ENCODE results near the gene SCARF2.

Gene SCARF2

GRCh38 chr22:20424568-20424931 is 13.1 kb downstream of the SCARF2 start:
- H3K27ac ChIP-seq: no peak overlapping the region
- TF ChIP-seq CTCF (conservative IDR thresholded peaks at IDR 0.05) (no peak), ZFX (IDR thresholded peaks at IDR 0.05) (no peak)

GRCh38 chr22:20423906-20424551 is 13.6 kb downstream of the SCARF2 start:
- TF ChIP-seq ZFX (IDR thresholded peaks at IDR 0.05) (no peak), CTCF (conservative IDR thresholded peaks at IDR 0.05) (no peak)
- H3K27ac ChIP-seq: no peak overlapping the region

- TF ChIP-seq ZFX (IDR thresholded peaks at IDR 0.05) (no peak), CTCF (conservative IDR thresholded peaks at IDR 0.05) (no peak)
- H3K27ac ChIP-seq: no peak overlapping the region
Measured at GRCh38 chr22:20423008-20423905, 14.4 kb downstream of the SCARF2 start.

- TF ChIP-seq CTCF (conservative IDR thresholded peaks at IDR 0.05) (no peak), ZFX (IDR thresholded peaks at IDR 0.05) (no peak)
- H3K27ac ChIP-seq: no peak overlapping the region
Measured at GRCh38 chr22:20422271-20423007, 15.2 kb downstream of the SCARF2 start.

- H3K27ac ChIP-seq: no peak overlapping the region
- TF ChIP-seq CTCF (conservative IDR thresholded peaks at IDR 0.05): no peak
- TF ChIP-seq ZFX (IDR thresholded peaks at IDR 0.05): no peak
Measured at GRCh38 chr22:20421507-20421874, 16.1 kb downstream of the SCARF2 start.

- TF ChIP-seq CTCF (conservative IDR thresholded peaks at IDR 0.05): no peak
- no peak for TF ChIP-seq ZFX (IDR thresholded peaks at IDR 0.05)
- H3K27ac ChIP-seq: no peak overlapping the region
Measured at GRCh38 chr22:20420157-20420842, 17.3 kb downstream of the SCARF2 start.

Data from C4-2B (cell line).